C4-2B (cell line): ENCODE results near the gene ABCA4.
A peak's percentile ranks its signal among the peaks of the same experiment; 100 is the strongest.

Source experiments
- H3K27ac ChIP-seq: fragments of 450-650 bp; 2 replicates; pipeline ENCODE4 v1.5.1; 2017
- ZFX ChIP-seq: fragments of 450-650 bp; IDR thresholded peaks from 2 replicates; pipeline ENCODE4 v1.6.1; 2017
- TF ChIP-seq, protein P1 (sequence below): fragments of 450-650 bp; conservative IDR thresholded peaks from 2 replicates; pipeline ENCODE4 v1.5.1; 2017; ENCODE audit warnings: mild to moderate bottlenecking

The ABCA4 gene

GRCh38 chr1:93965256-93965655 lies 155.7 kb downstream of the ABCA4 start:
- H3K27ac ChIP-seq = peak overlapping the region; percentile 23
- TF ChIP-seq ZFX = no peak
- TF ChIP-seq, protein P1, sequence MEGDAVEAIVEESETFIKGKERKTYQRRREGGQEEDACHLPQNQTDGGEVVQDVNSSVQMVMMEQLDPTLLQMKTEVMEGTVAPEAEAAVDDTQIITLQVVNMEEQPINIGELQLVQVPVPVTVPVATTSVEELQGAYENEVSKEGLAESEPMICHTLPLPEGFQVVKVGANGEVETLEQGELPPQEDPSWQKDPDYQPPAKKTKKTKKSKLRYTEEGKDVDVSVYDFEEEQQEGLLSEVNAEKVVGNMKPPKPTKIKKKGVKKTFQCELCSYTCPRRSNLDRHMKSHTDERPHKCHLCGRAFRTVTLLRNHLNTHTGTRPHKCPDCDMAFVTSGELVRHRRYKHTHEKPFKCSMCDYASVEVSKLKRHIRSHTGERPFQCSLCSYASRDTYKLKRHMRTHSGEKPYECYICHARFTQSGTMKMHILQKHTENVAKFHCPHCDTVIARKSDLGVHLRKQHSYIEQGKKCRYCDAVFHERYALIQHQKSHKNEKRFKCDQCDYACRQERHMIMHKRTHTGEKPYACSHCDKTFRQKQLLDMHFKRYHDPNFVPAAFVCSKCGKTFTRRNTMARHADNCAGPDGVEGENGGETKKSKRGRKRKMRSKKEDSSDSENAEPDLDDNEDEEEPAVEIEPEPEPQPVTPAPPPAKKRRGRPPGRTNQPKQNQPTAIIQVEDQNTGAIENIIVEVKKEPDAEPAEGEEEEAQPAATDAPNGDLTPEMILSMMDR = no peak

DNA sequence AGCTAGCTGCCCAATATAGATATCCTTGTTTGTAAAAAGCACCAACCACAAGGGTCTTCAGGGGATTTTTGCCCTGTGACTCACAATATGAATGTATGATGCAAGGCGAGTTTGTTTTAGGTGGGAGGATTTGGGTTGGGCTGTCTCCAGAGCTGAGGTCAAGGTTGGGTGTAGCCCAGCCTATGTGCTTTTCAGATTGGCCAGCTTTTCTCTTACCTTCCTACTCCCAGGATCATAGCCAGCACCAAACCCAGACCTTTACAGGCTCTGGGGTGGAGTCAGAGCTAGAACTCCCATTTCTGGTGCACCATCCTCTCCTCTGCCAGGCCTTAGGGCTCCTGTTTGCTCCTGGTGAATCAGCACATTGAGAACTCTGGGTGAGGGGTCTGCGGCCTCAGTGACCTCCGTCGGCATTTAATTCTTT lies 156.2 kb downstream of the ABCA4 start:
- TF ChIP-seq ZFX = no peak
- TF ChIP-seq, protein P1 = no peak
- H3K27ac ChIP-seq = peak overlapping the region; percentile 23

DNA sequence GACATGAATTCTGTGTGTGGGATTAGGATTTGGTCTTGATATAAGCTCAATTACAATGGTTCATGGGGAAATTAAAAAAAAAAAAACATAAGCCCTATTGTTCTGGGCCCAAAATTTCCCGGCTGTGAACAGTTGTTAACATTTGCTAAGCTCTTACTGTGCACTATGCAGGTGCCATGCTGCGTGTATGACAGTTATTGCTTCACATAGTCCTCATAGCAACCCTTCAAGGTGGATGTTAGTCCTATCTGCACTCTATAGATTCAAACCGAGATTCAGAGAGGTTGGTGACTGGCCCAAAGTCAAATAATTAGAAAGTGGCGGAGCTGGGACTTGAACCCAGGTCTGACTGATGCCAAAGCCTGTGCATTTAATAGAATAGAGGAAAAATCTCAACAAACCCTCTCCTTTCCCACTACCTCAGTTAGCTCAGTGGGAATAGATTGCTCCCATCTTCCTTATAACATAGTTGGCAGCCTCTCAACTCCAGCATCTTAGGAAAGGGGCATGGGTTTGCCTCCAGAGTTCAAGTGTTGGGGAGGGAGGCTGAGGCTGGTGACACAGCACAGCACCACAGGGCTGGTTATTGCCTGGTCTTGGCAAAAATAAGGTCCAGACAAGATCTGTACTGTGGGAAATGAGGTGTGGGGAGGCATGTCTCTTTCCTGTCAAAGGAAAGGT lies 156.7 kb downstream of the ABCA4 start:
- peak overlapping the region; percentile 27 for H3K27ac ChIP-seq
- no peak for TF ChIP-seq ZFX
- TF ChIP-seq, protein P1 = no peak

GRCh38 chr1:93963585-93963984 lies 157.4 kb downstream of the ABCA4 start:
- TF ChIP-seq, protein P1 = no peak
- no peak for TF ChIP-seq ZFX
- peak overlapping the region; percentile 27 for H3K27ac ChIP-seq

GRCh38 chr1:93961906-93962305 lies 159.0 kb downstream of the ABCA4 start:
- TF ChIP-seq ZFX = no peak
- TF ChIP-seq, protein P1 = no peak
- H3K27ac ChIP-seq = no peak overlapping the region

DNA sequence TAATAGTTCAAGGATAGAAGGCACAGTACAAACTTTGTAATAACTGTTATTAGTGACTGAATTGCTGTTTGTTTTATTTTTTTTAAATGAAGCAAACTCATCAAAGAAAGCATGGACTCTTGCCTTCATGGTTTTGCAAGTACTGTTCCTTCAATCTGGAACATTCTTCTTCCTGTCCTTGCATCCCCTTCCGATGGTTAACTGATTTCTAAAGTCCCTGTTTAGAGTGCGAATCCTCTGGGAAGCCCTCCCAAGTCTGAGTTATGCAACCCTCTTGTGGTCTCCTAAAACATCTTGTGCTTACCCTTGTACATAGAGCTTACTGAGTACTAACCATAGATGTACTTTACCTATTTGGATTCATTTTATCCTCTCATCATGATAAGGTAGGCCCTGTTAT lies 159.5 kb downstream of the ABCA4 start:
- H3K27ac ChIP-seq = no peak overlapping the region
- TF ChIP-seq, protein P1 = no peak
- TF ChIP-seq ZFX = no peak

DNA sequence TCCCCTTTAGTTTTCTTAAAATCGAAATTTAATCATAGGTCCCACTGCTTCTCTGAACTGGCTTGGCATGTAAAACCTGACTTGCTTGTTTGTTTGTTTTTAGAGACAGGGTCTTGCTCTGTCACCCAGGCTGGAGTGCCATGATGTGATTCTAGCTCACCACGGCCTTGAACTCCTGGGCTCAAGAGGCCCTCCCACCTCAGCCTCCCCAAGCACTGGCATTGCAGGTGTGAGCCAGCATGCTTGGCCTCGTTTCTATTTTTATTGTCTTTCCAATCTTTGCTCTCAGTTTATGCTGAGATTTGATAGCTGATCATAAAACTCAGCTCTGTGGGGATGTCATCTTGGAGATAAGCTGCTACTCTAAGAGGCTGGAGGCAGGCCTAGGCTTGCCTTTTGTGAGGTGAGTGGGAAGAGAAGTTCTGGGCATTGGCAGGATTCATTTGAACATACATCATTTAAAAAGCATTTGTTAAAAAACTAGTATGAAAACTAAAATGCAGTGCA lies 160.3 kb downstream of the ABCA4 start:
- no peak overlapping the region for H3K27ac ChIP-seq
- TF ChIP-seq ZFX = no peak

DNA sequence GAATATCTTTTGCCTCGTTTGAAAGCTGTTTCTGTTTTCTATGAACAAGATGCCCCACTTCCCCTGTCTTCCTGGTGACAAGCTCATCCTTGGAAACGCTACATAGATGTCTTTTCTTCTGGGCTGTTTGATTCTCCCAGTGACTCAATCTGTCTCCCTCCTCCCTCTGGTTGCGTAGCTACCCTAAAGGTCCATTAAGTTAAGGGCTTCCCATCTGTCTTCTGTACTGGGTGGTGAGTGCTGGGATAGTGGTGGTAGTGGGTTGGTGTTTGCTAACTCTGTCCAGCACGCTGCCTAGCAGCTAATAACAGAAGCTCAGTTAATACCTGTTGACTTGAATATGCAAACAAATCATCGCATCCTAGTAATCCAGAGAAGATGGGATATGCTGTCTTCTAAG lies 161.5 kb downstream of the ABCA4 start:
- no peak overlapping the region for H3K27ac ChIP-seq
- no peak for TF ChIP-seq ZFX
- TF ChIP-seq, protein P1 = no peak
